Dermis microvascular lymphatic vessel endothelial cell (primary cell): ENCODE results near the gene GSTA5. TPM values are rescaled to one million over a fixed set of nuclear protein-coding genes. Genes with fewer than 3 reads are reported as not detected.
"Not testable (repeated sequence)": the region's sequence is repeated elsewhere in the genome, so short reads cannot be mapped to it uniquely, and the experiment has no call there.

Experiments
- DNase-seq, 2 donors: peaks; one replicate each; pipeline versions ENCODE4 v3.0.0 to v3.0.0-alpha.2; 2010; ENCODE audit warnings: low read depth in 2 of 2
- total RNA-seq: library from RNA; depleted of rRNA; stranded (reverse); fragments of >200 nt; gene quantifications from 2 replicates; pipeline ENCODE4 v1.2.1, GENCODE V29; 2014

GSTA5 gene
- total RNA-seq, 1 donor from 2014 or later = not detected

DNA sequence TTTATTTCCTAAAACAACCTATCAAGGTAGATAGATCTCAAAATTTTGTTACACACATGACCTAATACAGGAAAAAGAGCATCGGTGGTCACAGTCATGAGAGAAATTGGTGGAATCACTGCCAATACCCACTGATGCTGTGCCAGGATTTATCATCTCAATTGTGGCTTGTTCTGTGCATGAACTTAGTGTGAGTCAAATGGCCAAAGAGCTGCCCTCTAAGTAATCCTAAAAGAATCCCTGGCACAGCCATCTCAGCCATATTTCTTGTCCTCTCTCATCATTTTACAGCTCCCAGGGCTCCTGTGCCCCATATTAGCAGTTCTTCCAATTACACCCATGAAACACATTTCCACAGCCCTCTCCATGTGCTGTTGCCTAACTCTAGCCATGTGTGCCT lies 6.1 kb downstream of the GSTA5 start:
- no peak for DNase-seq

DNA sequence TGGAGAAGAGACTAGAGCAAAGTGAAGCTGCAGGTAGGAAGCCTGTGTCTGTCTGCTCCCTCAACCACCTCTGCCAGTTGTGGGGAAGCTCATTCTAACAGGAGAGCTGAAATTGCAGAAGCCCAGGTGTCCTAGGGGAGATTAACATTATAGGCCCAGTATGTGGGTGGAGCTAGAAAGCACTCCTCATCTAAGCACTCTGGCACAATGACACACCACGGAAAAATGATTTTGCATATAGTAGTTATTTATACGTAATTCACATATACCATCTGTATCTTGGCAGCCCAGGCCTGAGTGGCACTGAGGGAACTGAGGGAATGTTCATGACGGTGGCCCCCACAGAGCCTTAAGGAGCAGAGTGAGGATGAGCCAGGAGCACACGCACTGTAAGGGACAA lies 9.7 kb downstream of the GSTA5 start:
- DNase-seq = not testable (repeated sequence)

- no peak for DNase-seq
Observed at GRCh38 chr6:52829046-52829817, 11.4 kb downstream of the GSTA5 start.

GRCh38 chr6:52828621-52829020 lies 12.0 kb downstream of the GSTA5 start:
- not testable (repeated sequence) for DNase-seq

DNA sequence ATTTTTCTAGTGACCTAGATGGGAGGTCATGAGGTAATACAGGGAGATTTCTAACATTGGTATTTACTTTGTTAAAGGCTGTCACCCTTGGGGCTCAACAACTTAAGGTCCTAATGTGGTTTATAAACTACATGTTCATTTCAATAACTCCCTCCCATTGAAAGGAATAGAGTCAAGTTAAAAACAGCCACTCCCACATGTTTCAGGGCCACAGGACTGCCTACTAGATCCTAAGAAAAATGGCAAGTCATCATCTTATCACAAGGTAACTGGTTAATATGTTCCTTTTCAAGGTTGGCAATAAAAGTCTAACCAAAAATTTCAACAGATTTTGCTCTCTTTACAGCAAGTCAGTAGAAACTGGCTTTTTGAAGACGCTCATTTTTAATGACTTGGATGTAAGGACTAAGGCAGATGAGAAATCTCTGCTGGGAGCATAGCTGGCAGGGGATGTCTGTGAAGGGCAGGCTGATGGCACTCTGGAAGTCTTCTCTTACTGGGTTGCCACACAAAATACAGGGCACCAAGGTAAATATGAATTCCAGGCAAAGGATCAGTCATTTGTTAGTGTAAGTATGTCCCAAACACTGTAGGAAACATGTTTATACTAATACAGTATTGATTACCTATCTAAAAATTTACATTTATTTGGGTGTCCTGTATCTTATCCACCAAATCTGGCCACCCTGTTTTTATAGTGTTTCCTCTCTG lies 13.4 kb downstream of the GSTA5 start:
- not testable (repeated sequence) for DNase-seq

DNA sequence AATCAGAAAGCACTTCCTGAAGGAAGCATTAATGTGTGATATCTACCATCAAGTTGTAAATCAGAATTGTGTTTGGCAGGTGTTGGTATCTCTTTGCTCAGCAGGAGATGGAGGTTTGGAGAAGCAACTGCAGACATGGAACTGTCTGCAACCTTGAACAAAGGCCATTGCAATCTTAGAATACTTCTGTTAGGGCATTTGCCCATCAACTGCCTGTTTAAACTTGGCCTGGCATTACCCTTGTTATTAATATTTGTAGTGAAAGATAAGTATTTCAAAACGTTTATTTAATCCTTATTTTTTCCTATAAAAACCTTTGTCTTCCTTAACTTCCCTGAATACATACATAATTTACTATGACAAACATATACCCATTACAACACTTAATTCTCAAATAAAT lies 14.1 kb downstream of the GSTA5 start:
- DNase-seq = no peak

DNA sequence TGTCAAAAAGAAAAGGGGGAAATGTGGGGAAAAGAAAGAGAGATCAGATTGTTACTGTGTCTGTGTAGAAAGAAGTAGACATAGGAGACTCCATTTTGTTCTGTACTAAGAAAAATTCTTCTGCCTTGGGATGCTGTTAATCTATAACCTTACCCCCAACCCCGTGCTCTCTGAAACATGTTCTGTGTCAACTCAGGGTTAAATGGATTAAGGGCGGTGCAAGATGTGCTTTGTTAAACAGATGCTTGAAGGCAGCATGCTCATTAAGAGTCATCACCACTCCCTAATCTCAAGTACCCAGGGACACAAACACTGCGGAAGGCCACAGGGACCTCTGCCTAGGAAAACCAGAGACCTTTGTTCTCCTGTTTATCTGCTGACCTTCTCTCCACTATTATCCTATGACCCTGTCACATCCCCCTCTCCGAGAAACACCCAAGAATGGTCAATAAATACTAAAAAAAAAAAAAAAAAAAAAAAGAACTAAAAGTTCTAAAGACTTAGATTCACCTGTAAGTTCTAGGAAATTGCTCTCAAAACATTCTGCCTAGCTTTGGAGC lies 14.6 kb downstream of the GSTA5 start:
- not testable (repeated sequence) for DNase-seq

DNA sequence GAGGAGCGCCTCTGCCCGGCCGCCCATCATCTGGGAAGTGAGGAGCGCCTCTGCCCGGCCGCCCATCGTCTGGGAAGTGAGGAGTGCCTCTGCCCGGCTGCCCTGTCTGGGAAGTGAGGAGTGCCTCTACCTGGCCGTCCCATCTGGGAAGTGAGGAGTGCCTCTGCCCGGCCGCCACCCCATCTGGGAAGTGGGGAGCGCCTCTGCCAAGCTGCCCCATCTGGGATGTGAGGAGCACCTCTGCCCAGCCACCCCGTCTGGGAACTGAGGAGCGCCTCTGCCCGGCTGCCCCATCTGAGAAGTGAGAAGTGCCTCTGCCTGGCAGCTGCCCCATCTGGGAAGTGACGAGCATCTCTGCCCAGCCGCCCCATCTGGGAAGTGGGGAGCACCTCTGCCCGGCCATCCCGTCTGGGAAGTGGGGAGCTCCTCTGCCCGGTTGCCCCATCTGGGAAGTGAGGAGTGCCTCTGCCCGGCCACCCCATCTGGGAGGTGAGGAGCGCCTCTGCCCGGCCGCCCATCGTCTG lies 15.3 kb downstream of the GSTA5 start:
- not testable (repeated sequence) for DNase-seq

- no peak for DNase-seq
Observed at GRCh38 chr6:52821842-52822241, 18.8 kb downstream of the GSTA5 start.

- DNase-seq = no peak
Observed at GRCh38 chr6:52820198-52820597, 20.4 kb downstream of the GSTA5 start.

GRCh38 chr6:52815167-52816092 lies 25.2 kb downstream of the GSTA5 start:
- peak; percentile 1 to 37 for DNase-seq

GRCh38 chr6:52814545-52814944 lies 26.1 kb downstream of the GSTA5 start:
- not testable (repeated sequence) for DNase-seq

GRCh38 chr6:52809777-52810176 lies 30.8 kb downstream of the GSTA5 start:
- DNase-seq = not testable (repeated sequence)

DNA sequence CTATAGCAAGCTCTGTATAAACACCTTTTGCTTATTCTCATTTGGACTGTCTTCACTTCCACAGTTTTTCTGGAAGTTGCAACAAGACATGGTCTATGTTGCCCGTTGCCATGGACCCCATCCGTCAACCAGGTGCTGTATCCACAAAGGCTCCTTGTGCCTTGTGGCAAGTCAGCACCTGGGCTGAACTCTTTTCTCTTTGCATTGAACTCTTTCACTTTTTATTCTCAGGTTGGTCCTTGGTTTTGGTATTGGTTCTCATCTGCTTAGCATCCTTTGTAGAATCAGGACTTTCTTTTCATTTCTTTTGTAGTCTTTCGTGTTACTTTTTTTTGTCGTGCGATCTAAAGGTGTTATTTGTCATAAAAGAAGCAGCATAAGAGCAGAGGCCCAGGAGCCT lies 32.0 kb downstream of the GSTA5 start:
- no peak for DNase-seq

DNA sequence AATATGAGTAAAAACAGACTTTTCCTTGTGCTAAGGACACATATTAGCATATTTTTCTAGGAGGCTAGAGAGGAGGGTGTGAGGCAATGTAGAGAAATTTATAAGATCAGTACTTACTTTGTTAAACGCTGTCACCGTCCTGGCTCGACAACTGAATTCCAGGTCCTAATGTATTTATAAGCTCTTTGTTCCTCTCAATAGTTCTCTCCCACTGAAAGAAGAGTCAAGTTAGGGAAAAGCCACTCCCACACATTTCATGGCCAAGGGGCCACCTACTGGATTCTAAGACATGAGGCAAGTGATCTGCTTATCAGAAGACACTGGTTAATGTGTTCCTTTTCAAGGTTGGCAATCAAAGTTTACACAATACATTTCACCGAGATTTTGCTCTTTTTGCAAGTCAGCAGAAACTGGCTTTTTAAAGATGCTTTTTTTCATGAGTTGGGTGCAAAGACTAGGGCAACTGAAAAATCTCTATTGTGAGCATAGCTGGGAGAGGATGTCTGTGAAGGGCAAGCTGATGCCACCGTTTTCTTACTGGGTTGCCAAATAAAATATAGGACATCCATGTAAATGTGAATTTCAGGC lies 36.9 kb downstream of the GSTA5 start, which contains the start of gene GSTA1:
Gene GSTA1, minus strand, starts transcription at position 149 of the 588 bp plus-strand sequence. CDS start 4,549 bp downstream, outside the sequence.
- not testable (repeated sequence) for DNase-seq

- DNase-seq = no peak
Observed at GRCh38 chr6:52802806-52803205, 37.8 kb downstream of the GSTA5 start.

- DNase-seq = no peak
Observed at GRCh38 chr6:52801188-52801841, 39.3 kb downstream of the GSTA5 start.

DNA sequence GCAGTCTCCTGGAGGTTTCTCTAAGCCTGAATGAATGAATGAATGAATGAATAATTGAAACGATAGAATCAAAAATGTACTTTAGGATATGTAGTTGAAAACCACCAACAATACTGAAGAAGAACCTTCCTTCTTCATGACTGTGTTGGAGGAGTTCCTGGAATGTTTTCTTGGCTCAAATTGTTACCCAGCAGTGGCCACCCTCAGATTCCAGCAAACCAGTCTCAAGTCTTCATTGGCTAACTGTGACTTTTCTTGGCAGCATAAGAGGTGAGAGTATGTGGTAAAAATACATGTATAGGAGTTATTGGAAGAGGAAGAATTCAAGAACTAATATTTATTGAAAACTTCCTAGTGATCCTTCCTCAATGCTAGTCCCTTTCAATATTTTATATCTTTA lies 41.3 kb downstream of the GSTA5 start:
- DNase-seq = not testable (repeated sequence)

GRCh38 chr6:52794366-52794765 lies 46.2 kb downstream of the GSTA5 start:
- DNase-seq = not testable (repeated sequence)

DNA sequence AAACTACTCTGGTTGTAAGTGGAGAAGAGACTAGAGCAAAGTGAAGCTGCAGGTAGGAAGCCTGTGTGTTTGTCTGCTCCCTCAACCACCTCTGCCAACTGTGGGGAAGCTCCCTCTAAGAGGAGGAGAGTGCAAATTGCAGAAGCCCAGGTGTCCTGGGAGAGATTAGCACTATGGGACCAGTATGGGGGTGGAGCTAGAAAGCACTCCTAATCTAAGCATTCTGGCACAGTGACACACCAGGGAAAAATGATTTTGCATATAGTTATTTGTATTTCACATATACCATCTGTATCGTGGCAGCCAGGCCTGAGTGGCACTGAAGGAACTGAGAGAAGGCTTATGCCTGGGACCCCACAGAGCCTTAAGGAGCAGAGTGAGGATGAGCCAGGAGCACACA lies 49.8 kb downstream of the GSTA5 start:
- no peak for DNase-seq
